Tibial artery (tissue), 4 donors: ENCODE measurements around the gene CD300LG.
"Not testable (repeated sequence)": the region's sequence is repeated elsewhere in the genome, so short reads cannot be mapped to it uniquely, and the experiment has no call there.

Experiments used
- DNase-seq, 2 donors: peaks; one replicate each; pipeline ENCODE4 v3.0.0-alpha.2; 2019
- H3K27ac ChIP-seq, 2 donors: fragments of 200-600 bp; sonication (generic) in 1 of 2; 1 replicate in 1 of 2; 2 replicates in 1 of 2; pipeline ENCODE4 v1.5.1; 2018 to 2019; ENCODE audit warnings: mild to moderate bottlenecking in 1 of 2
- H3K27me3 ChIP-seq, 2 donors: fragments of 200-600 bp; sonication (generic) in 1 of 2; one replicate each; pipeline versions ENCODE4 v1.5.1 to v1.6.0; 2016 to 2019
- H3K36me3 ChIP-seq, 3 donors: fragments of 200-600 bp; sonication (generic) in 2 of 3; one replicate each; pipeline ENCODE4 v1.5.1; 2016 to 2019; ENCODE audit warnings: mild to moderate bottlenecking in 2 of 3
- H3K4me1 ChIP-seq, 4 donors: fragments of 200-600 bp; sonication (generic) in 2 of 4; 1 replicate in 3 of 4; 2 replicates in 1 of 4; pipeline ENCODE4 v1.5.1; 2016 to 2019
- H3K4me3 ChIP-seq, 2 donors: fragments of 200-600 bp; sonication (generic) in 1 of 2; 1 replicate in 1 of 2; 2 replicates in 1 of 2; pipeline ENCODE4 v1.5.1; 2018 to 2019; ENCODE audit warnings: mild to moderate bottlenecking in 2 of 2
- H3K9me3 ChIP-seq, 3 donors: fragments of 200-600 bp; sonication (generic) in 1 of 3; one replicate each; pipeline ENCODE4 v1.5.1; 2016 to 2019
- intact Hi-C: fragments of 100-400 bp; cut with DNase I; formaldehyde crosslinking; loops from one replicate; pipeline ENCODE4 v1.15.0; 2023; ENCODE audit warnings: low total_unique reads
- TF ChIP-seq, protein P1 (sequence below), 2 experiments: fragments of 200-600 bp in 1 of 2; fragments of 450-650 bp in 1 of 2; IDR thresholded peaks; one replicate each; pipeline ENCODE4 v1.5.1; 2017 to 2019; ENCODE audit warnings: antibody characterized with exemption in 2 of 2, mild to moderate bottlenecking in 1 of 2, moderate library complexity in 1 of 2

Gene CD300LG, protein sequence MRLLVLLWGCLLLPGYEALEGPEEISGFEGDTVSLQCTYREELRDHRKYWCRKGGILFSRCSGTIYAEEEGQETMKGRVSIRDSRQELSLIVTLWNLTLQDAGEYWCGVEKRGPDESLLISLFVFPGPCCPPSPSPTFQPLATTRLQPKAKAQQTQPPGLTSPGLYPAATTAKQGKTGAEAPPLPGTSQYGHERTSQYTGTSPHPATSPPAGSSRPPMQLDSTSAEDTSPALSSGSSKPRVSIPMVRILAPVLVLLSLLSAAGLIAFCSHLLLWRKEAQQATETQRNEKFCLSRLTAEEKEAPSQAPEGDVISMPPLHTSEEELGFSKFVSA

GRCh38 chr17:43846963-43847371 lies at the start of gene CD300LG:
CD300LG (plus strand) TSS chr17:43847176; CDS start chr17:43847217, 41 bp downstream.
- Histone ChIP-seq H3K4me3 (no peak within 1 kb of the TSS), H3K4me1 (peaks cover 0 to 9% (median 3%) of the 10 kb centered on the region in 4 donors), H3K27me3 (no peaks in the 10 kb centered on the region), H3K36me3 (no peaks in the 10 kb centered on the region), H3K9me3 (no peaks in the 10 kb centered on the region), H3K27ac (peak within 1 kb of the TSS in 1 of 2 donors; percentile 37)
- DNase-seq = peak in 1 of 2 donors; percentile 51
- TF ChIP-seq, protein P1, sequence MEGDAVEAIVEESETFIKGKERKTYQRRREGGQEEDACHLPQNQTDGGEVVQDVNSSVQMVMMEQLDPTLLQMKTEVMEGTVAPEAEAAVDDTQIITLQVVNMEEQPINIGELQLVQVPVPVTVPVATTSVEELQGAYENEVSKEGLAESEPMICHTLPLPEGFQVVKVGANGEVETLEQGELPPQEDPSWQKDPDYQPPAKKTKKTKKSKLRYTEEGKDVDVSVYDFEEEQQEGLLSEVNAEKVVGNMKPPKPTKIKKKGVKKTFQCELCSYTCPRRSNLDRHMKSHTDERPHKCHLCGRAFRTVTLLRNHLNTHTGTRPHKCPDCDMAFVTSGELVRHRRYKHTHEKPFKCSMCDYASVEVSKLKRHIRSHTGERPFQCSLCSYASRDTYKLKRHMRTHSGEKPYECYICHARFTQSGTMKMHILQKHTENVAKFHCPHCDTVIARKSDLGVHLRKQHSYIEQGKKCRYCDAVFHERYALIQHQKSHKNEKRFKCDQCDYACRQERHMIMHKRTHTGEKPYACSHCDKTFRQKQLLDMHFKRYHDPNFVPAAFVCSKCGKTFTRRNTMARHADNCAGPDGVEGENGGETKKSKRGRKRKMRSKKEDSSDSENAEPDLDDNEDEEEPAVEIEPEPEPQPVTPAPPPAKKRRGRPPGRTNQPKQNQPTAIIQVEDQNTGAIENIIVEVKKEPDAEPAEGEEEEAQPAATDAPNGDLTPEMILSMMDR (IDR thresholded peaks at IDR 0.05) = no peak
- intact Hi-C loops = loop anchor here (10.0 kb wide), 1 partner anchor 152 kb away; no protein-coding TSS in a partner anchor

GRCh38 chr17:43798024-43798423 lies 49.0 kb upstream of the CD300LG start:
- H3K27me3 ChIP-seq, H3K36me3 ChIP-seq, intact Hi-C loops: not testable (repeated sequence)

DNA sequence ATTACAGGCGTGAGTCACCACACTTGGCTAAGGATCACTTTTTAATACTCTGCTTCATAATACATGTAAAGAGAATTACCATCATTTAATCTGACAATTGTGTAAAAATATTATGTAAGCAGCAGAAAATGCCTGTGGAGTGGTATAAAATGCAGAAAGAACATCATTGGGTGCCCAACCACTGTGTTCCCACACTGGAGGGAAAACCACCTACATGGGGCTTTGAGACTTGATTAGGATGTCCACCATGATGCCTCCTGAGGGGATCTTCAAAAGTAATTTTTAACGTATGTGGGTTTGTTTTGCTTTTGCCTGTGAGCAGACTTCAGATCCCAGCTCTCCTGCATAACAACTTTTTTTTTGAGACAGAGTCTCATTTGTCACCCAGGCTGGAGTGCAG lies 47.9 kb upstream of the CD300LG start:
- Histone ChIP-seq H3K36me3 (peaks cover 0 to 16% (median 15%) of the 10 kb centered on the region in 3 donors), H3K27me3 (no peaks in the 10 kb centered on the region), H3K4me3 (no peak overlapping the region), H3K27ac (no peak overlapping the region), H3K9me3 (no peaks in the 10 kb centered on the region), H3K4me1 (no peaks in the 10 kb centered on the region)
- no peak for DNase-seq
- intact Hi-C loops = no loop called here
- TF ChIP-seq, protein P1 (IDR thresholded peaks at IDR 0.05) = no peak

More at GRCh38 chr17:43798024-43798423, 49.0 kb upstream of the CD300LG start:
- H3K4me1 ChIP-seq, H3K4me3 ChIP-seq, H3K9me3 ChIP-seq, H3K27ac ChIP-seq, DNase-seq: not testable (repeated sequence)

GRCh38 chr17:43800736-43801135 lies 46.2 kb upstream of the CD300LG start:
- H3K9me3 ChIP-seq = no peaks in the 10 kb centered on the region
- DNase-seq = no peak
- H3K36me3 ChIP-seq = peaks cover 3 to 18% (median 15%) of the 10 kb centered on the region in 3 donors
- TF ChIP-seq, protein P1 (IDR thresholded peaks at IDR 0.05) = no peak
- H3K27me3 ChIP-seq = no peaks in the 10 kb centered on the region
- H3K27ac ChIP-seq = no peak overlapping the region
- no peak overlapping the region for H3K4me3 ChIP-seq
- intact Hi-C loops = no loop called here
- no peaks in the 10 kb centered on the region for H3K4me1 ChIP-seq

- TF ChIP-seq, protein P1 (IDR thresholded peaks at IDR 0.05) = no peak
- H3K27ac ChIP-seq = no peak overlapping the region
- H3K36me3 ChIP-seq = peaks cover 3 to 21% (median 19%) of the 10 kb centered on the region in 3 donors
- no peaks in the 10 kb centered on the region for H3K27me3 ChIP-seq
- H3K9me3 ChIP-seq = no peaks in the 10 kb centered on the region
- no peak for DNase-seq
- intact Hi-C loops = no loop called here
- H3K4me1 ChIP-seq = no peaks in the 10 kb centered on the region
- H3K4me3 ChIP-seq = no peak overlapping the region
These were observed 45.1 kb upstream of the CD300LG start for GRCh38 chr17:43801844-43802243.

- no peak overlapping the region for H3K4me3 ChIP-seq
- TF ChIP-seq, protein P1 (IDR thresholded peaks at IDR 0.05) = no peak
- peaks cover 5 to 27% (median 27%) of the 10 kb centered on the region in 3 donors for H3K36me3 ChIP-seq
- DNase-seq = no peak
- intact Hi-C loops = no loop called here
- no peaks in the 10 kb centered on the region for H3K27me3 ChIP-seq
- no peaks in the 10 kb centered on the region for H3K9me3 ChIP-seq
- no peaks in the 10 kb centered on the region for H3K4me1 ChIP-seq
- no peak overlapping the region for H3K27ac ChIP-seq
These were observed 43.2 kb upstream of the CD300LG start for GRCh38 chr17:43803758-43804157.
